A549 (cell line): ENCODE data around the gene XPNPEP3. TPM values are rescaled to one million over a fixed set of nuclear protein-coding genes. Genes with fewer than 3 reads are reported as not detected.

Experiments used
- ATAC-seq, 2 experiments: fragments of 200-7000 bp in 1 of 2; fragments of >200 bp in 1 of 2; cut with Nextera tagmentation in 1 of 2; cut with Tn5 transposase in 1 of 2; 3 replicates each; pipeline versions ENCODE4 v1.8.0 to v1.9.1; 2018 to 2020; ENCODE audit warnings: mild to moderate bottlenecking in 1 of 2, moderate library complexity in 1 of 2
- CTCF ChIA-PET: fragments of 300-600 bp; sonication (Branson Sonifier 250); formaldehyde crosslinking; extraction: SDS; loops from one replicate; lab custom pipeline; 2021; ENCODE audit warnings: antibody characterized with exemption, inconsistent platforms; lab: Yijun Ruan, JAX
- POLR2A ChIA-PET: fragments of 350-600 bp; formaldehyde crosslinking; extraction: SDS; loops from one replicate; lab custom pipeline; 2021; ENCODE audit warnings: antibody characterized with exemption, inconsistent platforms; lab: Yijun Ruan, JAX
- DNase-seq, 2 experiments: peaks; one replicate each; pipeline versions ENCODE4 v3.0.0 to v3.0.0-alpha.2; 2011 to 2016; ENCODE audit warnings: low read depth in 1 of 2, low spot score in 1 of 2
- FAIRE-seq: peaks from 2 replicates; lab custom pipeline; 2011; peaks lifted over from hg19 to GRCh38; lab: Jason Lieb, UNC
- H3K27ac ChIP-seq, 2 experiments: fragments of >200 bp; sonication (Bioruptor Twin); formaldehyde crosslinking; 3 replicates each; pipeline ENCODE4 v1.5.1; 2016 to 2017
- H3K4me1 ChIP-seq: fragments of >200 bp; sonication (Bioruptor Twin); formaldehyde crosslinking; 3 replicates; pipeline ENCODE4 v1.6.1; 2016
- H3K4me2 ChIP-seq: fragments of >200 bp; sonication (Bioruptor Twin); formaldehyde crosslinking; 3 replicates; pipeline ENCODE4 v1.6.1; 2016
- H3K4me3 ChIP-seq: fragments of >200 bp; sonication (Bioruptor Twin); formaldehyde crosslinking; 3 replicates; pipeline ENCODE4 v1.5.1; 2016
- H3K9me3 ChIP-seq: fragments of >200 bp; sonication (Bioruptor Twin); formaldehyde crosslinking; 3 replicates; pipeline ENCODE4 v1.6.1; 2016
- CBX8 ChIP-seq: fragments of 200-600 bp; sonication (generic); IDR thresholded peaks from 2 replicates; pipeline ENCODE4 v1.6.1; 2016
- CHD2 ChIP-seq: fragments of 150-350 bp; IDR thresholded peaks from 2 replicates; pipeline ENCODE4 v1.6.1; 2014; ENCODE audit warnings: low read length; ENCODE audit not compliant: partially characterized antibody
- CHD4 ChIP-seq: fragments of 200-600 bp; sonication (generic); IDR thresholded peaks from 2 replicates; pipeline ENCODE4 v1.6.1; 2016; ENCODE audit warnings: antibody characterized with exemption, mild to moderate bottlenecking, borderline replicate concordance
- EHMT2 ChIP-seq: fragments of 200-600 bp; sonication (generic); IDR thresholded peaks from 2 replicates; pipeline ENCODE4 v1.6.1; 2016; ENCODE audit warnings: antibody characterized with exemption, low read depth, mild to moderate bottlenecking, moderate library complexity
- ESRRA ChIP-seq: fragments of 150-350 bp; IDR thresholded peaks from 2 replicates; pipeline ENCODE4 v1.6.1; 2014; ENCODE audit warnings: mild to moderate bottlenecking, low read length, borderline replicate concordance
- FOXS1 ChIP-seq: fragments of 250-450 bp; sonication (Bioruptor Pico); IDR thresholded peaks from 2 replicates; pipeline ENCODE4 v1.5.0; 2020; ENCODE audit warnings: mild to moderate bottlenecking, moderate library complexity
- GATA3 ChIP-seq: IDR thresholded peaks from 2 replicates; pipeline ENCODE4 v1.6.1; 2012; ENCODE audit warnings: borderline replicate concordance
- HEYL ChIP-seq: fragments of 250-450 bp; sonication (Bioruptor Pico); IDR thresholded peaks from 2 replicates; pipeline ENCODE4 v1.8.0; 2021; ENCODE audit warnings: mild to moderate bottlenecking, moderate library complexity
- HOXB5 ChIP-seq: fragments of 250-450 bp; sonication (Bioruptor Pico); IDR thresholded peaks from 2 replicates; pipeline ENCODE4 v1.5.0; 2020; ENCODE audit warnings: mild to moderate bottlenecking, moderate library complexity
- JUN ChIP-seq, 2 experiments: fragments of >200 bp; sonication (Bioruptor Twin); formaldehyde crosslinking; IDR thresholded peaks; 2 replicates in 1 of 2; 3 replicates in 1 of 2; pipeline ENCODE4 v1.6.1; 2016 to 2017
- MAZ ChIP-seq: fragments of 150-350 bp; IDR thresholded peaks from 2 replicates; pipeline ENCODE4 v1.6.1; 2014; ENCODE audit warnings: antibody characterized with exemption, low read depth, low read length, borderline replicate concordance
- NFE2L2 ChIP-seq: fragments of 150-350 bp; conservative IDR thresholded peaks from 2 replicates; pipeline ENCODE4 v1.6.1; 2014; ENCODE audit warnings: low read length
- NPAS2 ChIP-seq: fragments of 250-450 bp; sonication (Bioruptor Pico); IDR thresholded peaks from 2 replicates; pipeline ENCODE4 v1.8.0; 2022; ENCODE audit warnings: mild to moderate bottlenecking, moderate library complexity, borderline replicate concordance
- NR3C1 ChIP-seq: fragments of >200 bp; sonication (Bioruptor Twin); formaldehyde crosslinking; IDR thresholded peaks from 3 replicates; pipeline ENCODE4 v1.6.1; 2017
- POLR2AphosphoS2 ChIP-seq: conservative IDR thresholded peaks from 2 replicates; pipeline ENCODE4 v1.6.1; 2012; ENCODE audit warnings: low read length, improper control_type of control experiment, inconsistent platforms
- RAD21 ChIP-seq, 2 experiments: fragments of >200 bp in 1 of 2; sonication (Bioruptor Twin) in 1 of 2; formaldehyde crosslinking in 1 of 2; IDR thresholded peaks in 1 of 2; conservative IDR thresholded peaks in 1 of 2; 2 replicates in 1 of 2; 3 replicates in 1 of 2; pipeline ENCODE4 v1.6.1; 2012 to 2018; ENCODE audit warnings: inconsistent platforms in 1 of 2
- RARB ChIP-seq: fragments of 250-450 bp; sonication (Bioruptor Pico); IDR thresholded peaks from 2 replicates; pipeline ENCODE4 v1.8.0; 2021; ENCODE audit warnings: mild to moderate bottlenecking, moderate library complexity
- RCOR1 ChIP-seq: fragments of 150-350 bp; IDR thresholded peaks from 2 replicates; pipeline ENCODE4 v1.6.1; 2014; ENCODE audit warnings: antibody characterized with exemption, low read length, low read depth
- RFX5 ChIP-seq: fragments of 450-650 bp; IDR thresholded peaks from 2 replicates; pipeline ENCODE4 v1.7.1; 2014; ENCODE audit warnings: antibody characterized with exemption, mild to moderate bottlenecking, moderate library complexity
- SMC3 ChIP-seq: fragments of >200 bp; sonication (Bioruptor Twin); formaldehyde crosslinking; IDR thresholded peaks from 3 replicates; pipeline ENCODE4 v1.6.1; 2018; ENCODE audit warnings: inconsistent platforms
- TFCP2L1 ChIP-seq: fragments of 250-450 bp; sonication (Bioruptor Pico); IDR thresholded peaks from 2 replicates; pipeline ENCODE4 v1.5.0; 2021; ENCODE audit warnings: mild to moderate bottlenecking
- ZC3H11A ChIP-seq: fragments of 450-650 bp; IDR thresholded peaks from 2 replicates; pipeline ENCODE4 v1.6.1; 2014; ENCODE audit warnings: antibody characterized with exemption, mild to moderate bottlenecking
- ZFP36 ChIP-seq: fragments of 450-650 bp; IDR thresholded peaks from 2 replicates; pipeline ENCODE4 v1.6.1; 2014; ENCODE audit warnings: borderline replicate concordance; ENCODE audit not compliant: partially characterized antibody
- ZNF302 ChIP-seq: fragments of 250-450 bp; sonication (Bioruptor Pico); IDR thresholded peaks from 2 replicates; pipeline ENCODE4 v1.9.0; 2021; ENCODE audit warnings: inconsistent platforms, mild to moderate bottlenecking, moderate library complexity
- ZSCAN20 ChIP-seq: fragments of 250-450 bp; sonication (Bioruptor Pico); IDR thresholded peaks from 2 replicates; pipeline ENCODE4 v1.8.0; 2022; ENCODE audit warnings: mild to moderate bottlenecking, moderate library complexity
- WGBS: methylation state at CpG from one replicate; pipeline ENCODE4 v1.1.6; 2017; ENCODE audit errors: missing lambda C conversion rate; 5-methylcytosine and 5-hydroxymethylcytosine counted together
- polyA minus RNA-seq: library from RNA; depleted of rRNA, polyadenylated mRNA; stranded (reverse); fragments of >200 nt; gene quantifications from 2 replicates; pipeline ENCODE4 v1.2.3, GENCODE V29; 2011; rRNA and poly(A)+ RNA removed
- polyA plus RNA-seq, 4 experiments: library from polyadenylated mRNA; depleted of rRNA in 3 of 4; stranded (reverse); fragments of >200 nt; fragmentation: RNase III in 1 of 4; extraction: RNeasy Plus Mini Kit Qiagen cat#74134 plus additional on column Dnase treatment in 1 of 4; gene quantifications; 2 replicates in 3 of 4; 3 replicates in 1 of 4; pipeline ENCODE4 v1.2.3, GENCODE V29; 2011 to 2017
- TF ChIP-seq, protein P1 (sequence below): fragments of >200 bp; sonication (Bioruptor Twin); formaldehyde crosslinking; IDR thresholded peaks from 3 replicates; pipeline ENCODE4 v1.5.1; 2016
- TF ChIP-seq, protein P2 (sequence below): fragments of 250-450 bp; sonication (Bioruptor Pico); IDR thresholded peaks from 2 replicates; pipeline ENCODE4 v1.5.0; 2020; ENCODE audit warnings: low read depth, mild to moderate bottlenecking, moderate library complexity
- TF ChIP-seq, protein P3 (sequence below): IDR thresholded peaks from 2 replicates; pipeline ENCODE4 v1.6.1; 2012
- TF ChIP-seq, protein P4 (sequence below): IDR thresholded peaks from 2 replicates; pipeline ENCODE4 v1.6.1; 2012
- TF ChIP-seq, protein P5 (sequence below): fragments of 150-350 bp; IDR thresholded peaks from 2 replicates; pipeline ENCODE4 v1.6.1; 2014; ENCODE audit warnings: low read depth, mild to moderate bottlenecking, low read length
- TF ChIP-seq, protein P6 (sequence below): fragments of 450-650 bp; IDR thresholded peaks from 2 replicates; pipeline ENCODE4 v1.6.1; 2014; ENCODE audit warnings: antibody characterized with exemption
- TF ChIP-seq, protein P7 (sequence below): fragments of >200 bp; sonication (Bioruptor Twin); formaldehyde crosslinking; IDR thresholded peaks from 3 replicates; pipeline ENCODE4 v1.6.1; 2016

XPNPEP3 gene
- 23.3 and 23.6 TPM in 2 replicates for polyA plus RNA-seq (2011; rRNA removed)
- polyA plus RNA-seq (2012; cell fraction: cytosol; rRNA removed), result 8.9 and 10.1 TPM in 2 replicates
- 5.4 and 7.6 TPM in 2 replicates for polyA plus RNA-seq (2012; cell fraction: nucleus; rRNA removed)
- polyA plus RNA-seq (2017; fragmentation: RNase III; extraction: RNeasy Plus Mini Kit Qiagen cat#74134 plus additional on column Dnase treatment), result 10.4 to 12.7 TPM (median 12.7 TPM) in 3 replicates
- 26.6 and 37.1 TPM in 2 replicates for polyA minus RNA-seq

DNA sequence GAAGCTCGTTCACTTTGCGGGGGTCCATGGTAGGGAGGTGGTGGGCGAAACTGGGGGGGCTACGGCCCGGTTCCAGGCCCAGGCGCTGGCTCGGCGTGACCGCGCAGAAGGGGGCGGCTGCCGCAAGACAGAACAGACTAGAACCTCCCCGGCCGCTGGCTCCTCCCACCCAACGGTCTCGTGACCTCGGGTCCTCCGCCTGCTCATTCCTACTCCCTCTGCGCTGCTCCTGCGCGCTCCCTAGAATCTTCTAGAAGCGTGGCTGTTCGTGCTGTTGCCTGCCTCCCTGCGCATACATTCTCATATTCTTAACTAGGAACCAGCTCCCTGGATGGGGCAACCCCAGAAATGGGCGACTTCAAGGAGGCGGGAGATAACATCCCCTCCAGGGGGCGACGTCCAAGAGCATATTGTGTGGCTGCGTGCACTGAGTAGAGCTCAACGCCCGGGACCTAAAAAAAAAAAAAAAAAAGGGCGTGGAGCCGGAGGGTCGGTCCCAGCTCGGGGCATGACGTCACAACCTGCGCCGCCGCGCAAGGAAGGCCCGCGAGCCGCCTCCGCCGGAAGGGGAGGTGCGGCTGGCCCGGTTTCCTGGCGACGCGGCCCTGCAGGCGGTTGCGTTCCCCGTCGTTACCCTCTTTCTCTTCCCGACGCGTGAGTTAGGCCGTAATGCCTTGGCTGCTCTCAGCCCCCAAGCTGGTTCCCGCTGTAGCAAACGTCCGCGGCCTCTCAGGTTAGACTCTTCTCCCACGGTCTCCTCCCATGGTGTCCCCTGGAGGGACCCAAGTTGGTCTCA, at the start of gene XPNPEP3, which contains the start of gene ST13:
XPNPEP3 (plus strand) TSS at position 636 of the 796 bp plus-strand sequence; CDS start at position 670, 34 bp downstream.
ST13 (minus strand) TSS at position 127 of the 796 bp plus-strand sequence; CDS start at position 28, 99 bp downstream.
- peak; percentile 94 to 97 for ATAC-seq
- FAIRE-seq, result no peak
- CTCF ChIA-PET, result interaction anchor here (0.7 to 1.6 kb wide), 4 partner anchors 19 to 66 kb away, joined by 3 to 4 read pairs (median 3); no protein-coding TSS in a partner anchor
- POLR2A ChIA-PET, result interaction anchor here (0.6 to 1.5 kb wide), 16 partner anchors 12 to 429 kb away, joined by 3 to 8 read pairs (median 4); partner anchors contain the start of genes MCHR1 and RANGAP1
- Histone ChIP-seq H3K9me3 (no peaks in the 10 kb centered on the region), H3K4me3 (peak within 1 kb of the TSS; percentile 99), H3K4me1 (peaks cover 45% of the 10 kb centered on the region), H3K4me2 (peak within 1 kb of the TSS; percentile 98), H3K27ac (peak within 1 kb of the TSS; percentile 95 to 97)
- WGBS, result 1% methylated on average over 56 of the region's 63 CpGs
- peak; percentile 50 to 95 for DNase-seq
- TF ChIP-seq RCOR1 (no peak), SMC3 (no peak), HOXB5 (CRISPR knock-in tag) (no peak; the same call in 1 of the 2 replicates), FOXS1 (CRISPR knock-in tag) (no peak), JUN (IDR thresholded peaks at IDR 0.05) (peak; percentile 45 to 80; a peak in 2 of 5 replicates), MAZ (no peak), NFE2L2 (no peak), EHMT2 (no peak), RAD21 (conservative IDR thresholded peaks at IDR 0.05 in 1 of 2, IDR thresholded peaks at IDR 0.05 in 1 of 2) (no peak), ZSCAN20 (no peak), RFX5 (0 out of 2 replicates have a peak, but pooled peaks have one; percentile 44), ZC3H11A (no peak), NPAS2 (no peak), CHD4 (no peak), POLR2AphosphoS2 (no peak), CHD2 (no peak), TFCP2L1 (CRISPR knock-in tag) (no peak), ZFP36 (no peak), ESRRA (no peak), GATA3 (peak; percentile 17; the same call in 1 of the 2 replicates), ZNF302 (CRISPR knock-in tag) (no peak), RARB (no peak), NR3C1 (no peak), CBX8 (no peak), HEYL (CRISPR knock-in tag) (no peak)
- TF ChIP-seq, protein P1, sequence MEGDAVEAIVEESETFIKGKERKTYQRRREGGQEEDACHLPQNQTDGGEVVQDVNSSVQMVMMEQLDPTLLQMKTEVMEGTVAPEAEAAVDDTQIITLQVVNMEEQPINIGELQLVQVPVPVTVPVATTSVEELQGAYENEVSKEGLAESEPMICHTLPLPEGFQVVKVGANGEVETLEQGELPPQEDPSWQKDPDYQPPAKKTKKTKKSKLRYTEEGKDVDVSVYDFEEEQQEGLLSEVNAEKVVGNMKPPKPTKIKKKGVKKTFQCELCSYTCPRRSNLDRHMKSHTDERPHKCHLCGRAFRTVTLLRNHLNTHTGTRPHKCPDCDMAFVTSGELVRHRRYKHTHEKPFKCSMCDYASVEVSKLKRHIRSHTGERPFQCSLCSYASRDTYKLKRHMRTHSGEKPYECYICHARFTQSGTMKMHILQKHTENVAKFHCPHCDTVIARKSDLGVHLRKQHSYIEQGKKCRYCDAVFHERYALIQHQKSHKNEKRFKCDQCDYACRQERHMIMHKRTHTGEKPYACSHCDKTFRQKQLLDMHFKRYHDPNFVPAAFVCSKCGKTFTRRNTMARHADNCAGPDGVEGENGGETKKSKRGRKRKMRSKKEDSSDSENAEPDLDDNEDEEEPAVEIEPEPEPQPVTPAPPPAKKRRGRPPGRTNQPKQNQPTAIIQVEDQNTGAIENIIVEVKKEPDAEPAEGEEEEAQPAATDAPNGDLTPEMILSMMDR, result 0 out of 3 replicates have a peak, but pooled peaks have one; percentile 12
- TF ChIP-seq, protein P2, sequence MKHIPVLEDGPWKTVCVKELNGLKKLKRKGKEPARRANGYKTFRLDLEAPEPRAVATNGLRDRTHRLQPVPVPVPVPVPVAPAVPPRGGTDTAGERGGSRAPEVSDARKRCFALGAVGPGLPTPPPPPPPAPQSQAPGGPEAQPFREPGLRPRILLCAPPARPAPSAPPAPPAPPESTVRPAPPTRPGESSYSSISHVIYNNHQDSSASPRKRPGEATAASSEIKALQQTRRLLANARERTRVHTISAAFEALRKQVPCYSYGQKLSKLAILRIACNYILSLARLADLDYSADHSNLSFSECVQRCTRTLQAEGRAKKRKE, result no peak
- TF ChIP-seq, protein P3, sequence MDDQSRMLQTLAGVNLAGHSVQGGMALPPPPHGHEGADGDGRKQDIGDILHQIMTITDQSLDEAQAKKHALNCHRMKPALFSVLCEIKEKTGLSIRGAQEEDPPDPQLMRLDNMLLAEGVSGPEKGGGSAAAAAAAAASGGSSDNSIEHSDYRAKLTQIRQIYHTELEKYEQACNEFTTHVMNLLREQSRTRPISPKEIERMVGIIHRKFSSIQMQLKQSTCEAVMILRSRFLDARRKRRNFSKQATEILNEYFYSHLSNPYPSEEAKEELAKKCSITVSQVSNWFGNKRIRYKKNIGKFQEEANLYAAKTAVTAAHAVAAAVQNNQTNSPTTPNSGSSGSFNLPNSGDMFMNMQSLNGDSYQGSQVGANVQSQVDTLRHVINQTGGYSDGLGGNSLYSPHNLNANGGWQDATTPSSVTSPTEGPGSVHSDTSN, result no peak
- TF ChIP-seq, protein P4, sequence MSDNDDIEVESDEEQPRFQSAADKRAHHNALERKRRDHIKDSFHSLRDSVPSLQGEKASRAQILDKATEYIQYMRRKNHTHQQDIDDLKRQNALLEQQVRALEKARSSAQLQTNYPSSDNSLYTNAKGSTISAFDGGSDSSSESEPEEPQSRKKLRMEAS, result peak; percentile 89
- TF ChIP-seq, protein P5, sequence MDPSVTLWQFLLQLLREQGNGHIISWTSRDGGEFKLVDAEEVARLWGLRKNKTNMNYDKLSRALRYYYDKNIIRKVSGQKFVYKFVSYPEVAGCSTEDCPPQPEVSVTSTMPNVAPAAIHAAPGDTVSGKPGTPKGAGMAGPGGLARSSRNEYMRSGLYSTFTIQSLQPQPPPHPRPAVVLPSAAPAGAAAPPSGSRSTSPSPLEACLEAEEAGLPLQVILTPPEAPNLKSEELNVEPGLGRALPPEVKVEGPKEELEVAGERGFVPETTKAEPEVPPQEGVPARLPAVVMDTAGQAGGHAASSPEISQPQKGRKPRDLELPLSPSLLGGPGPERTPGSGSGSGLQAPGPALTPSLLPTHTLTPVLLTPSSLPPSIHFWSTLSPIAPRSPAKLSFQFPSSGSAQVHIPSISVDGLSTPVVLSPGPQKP, result no peak
- TF ChIP-seq, protein P6, sequence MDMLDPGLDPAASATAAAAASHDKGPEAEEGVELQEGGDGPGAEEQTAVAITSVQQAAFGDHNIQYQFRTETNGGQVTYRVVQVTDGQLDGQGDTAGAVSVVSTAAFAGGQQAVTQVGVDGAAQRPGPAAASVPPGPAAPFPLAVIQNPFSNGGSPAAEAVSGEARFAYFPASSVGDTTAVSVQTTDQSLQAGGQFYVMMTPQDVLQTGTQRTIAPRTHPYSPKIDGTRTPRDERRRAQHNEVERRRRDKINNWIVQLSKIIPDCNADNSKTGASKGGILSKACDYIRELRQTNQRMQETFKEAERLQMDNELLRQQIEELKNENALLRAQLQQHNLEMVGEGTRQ, result peak; percentile 72
- TF ChIP-seq, protein P7, sequence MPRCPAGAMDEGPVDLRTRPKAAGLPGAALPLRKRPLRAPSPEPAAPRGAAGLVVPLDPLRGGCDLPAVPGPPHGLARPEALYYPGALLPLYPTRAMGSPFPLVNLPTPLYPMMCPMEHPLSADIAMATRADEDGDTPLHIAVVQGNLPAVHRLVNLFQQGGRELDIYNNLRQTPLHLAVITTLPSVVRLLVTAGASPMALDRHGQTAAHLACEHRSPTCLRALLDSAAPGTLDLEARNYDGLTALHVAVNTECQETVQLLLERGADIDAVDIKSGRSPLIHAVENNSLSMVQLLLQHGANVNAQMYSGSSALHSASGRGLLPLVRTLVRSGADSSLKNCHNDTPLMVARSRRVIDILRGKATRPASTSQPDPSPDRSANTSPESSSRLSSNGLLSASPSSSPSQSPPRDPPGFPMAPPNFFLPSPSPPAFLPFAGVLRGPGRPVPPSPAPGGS, result peak; percentile 62; the same call in 1 of the 3 replicates
